Nephron progenitor cell (in vitro differentiated cells): Measurements from ENCODE around the gene STARD3NL.

Experiments used
- DNase-seq: peaks from one replicate; pipeline ENCODE4 v3.0.0; 2021
- H3K27ac Mint-ChIP-seq: 2 replicates; pipeline ENCODE4 v1.8.0; 2021; ENCODE audit warnings: mild to moderate bottlenecking, moderate library complexity, mixed read lengths
- H3K27me3 Mint-ChIP-seq: 2 replicates; pipeline ENCODE4 v1.8.0; 2021; ENCODE audit warnings: mild to moderate bottlenecking, low read depth, mixed read lengths; ENCODE audit not compliant: poor library complexity
- H3K36me3 Mint-ChIP-seq: 2 replicates; pipeline ENCODE4 v1.8.0; 2021; ENCODE audit warnings: low read depth, mixed read lengths
- H3K4me1 Mint-ChIP-seq: 2 replicates; pipeline ENCODE4 v1.8.0; 2021; ENCODE audit warnings: mixed read lengths
- H3K4me3 Mint-ChIP-seq: 2 replicates; pipeline ENCODE4 v1.8.0; 2021; ENCODE audit warnings: mild to moderate bottlenecking, moderate library complexity, mixed read lengths
- H3K9me3 Mint-ChIP-seq: 2 replicates; pipeline ENCODE4 v1.8.0; 2021; ENCODE audit warnings: mild to moderate bottlenecking, moderate library complexity, mixed read lengths
- TF ChIP-seq, protein P1 (sequence below): fragments of 200-600 bp; sonication (generic); IDR thresholded peaks from 2 replicates; pipeline ENCODE4 v1.5.0; 2021; ENCODE audit warnings: antibody characterized with exemption

Gene STARD3NL

DNA sequence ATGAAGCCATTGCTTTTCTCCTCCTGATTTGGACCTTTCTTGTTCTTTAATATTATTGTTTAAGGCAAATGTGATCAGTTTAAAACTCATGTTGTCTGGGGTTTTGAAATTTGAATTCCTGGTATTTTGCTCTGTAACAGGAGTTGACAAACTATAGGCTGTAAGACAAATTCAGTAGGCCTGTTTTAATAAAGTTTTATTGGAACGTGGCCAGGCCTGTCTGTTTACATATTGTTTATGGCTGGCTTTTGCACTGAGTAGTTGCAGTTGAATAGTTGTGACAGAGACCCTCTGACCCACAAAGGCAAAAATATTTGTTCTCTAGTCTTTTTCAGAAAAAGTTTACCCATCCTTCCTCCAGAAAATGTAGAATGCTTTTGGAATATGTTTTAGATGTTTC is 29.8 kb downstream of the STARD3NL start:
- H3K4me3 Mint-ChIP-seq = no peak overlapping the region
- H3K27me3 Mint-ChIP-seq = no peaks in the 10 kb centered on the region
- no peaks in the 10 kb centered on the region for H3K4me1 Mint-ChIP-seq
- H3K36me3 Mint-ChIP-seq = peaks cover 59% of the 10 kb centered on the region
- TF ChIP-seq, protein P1, sequence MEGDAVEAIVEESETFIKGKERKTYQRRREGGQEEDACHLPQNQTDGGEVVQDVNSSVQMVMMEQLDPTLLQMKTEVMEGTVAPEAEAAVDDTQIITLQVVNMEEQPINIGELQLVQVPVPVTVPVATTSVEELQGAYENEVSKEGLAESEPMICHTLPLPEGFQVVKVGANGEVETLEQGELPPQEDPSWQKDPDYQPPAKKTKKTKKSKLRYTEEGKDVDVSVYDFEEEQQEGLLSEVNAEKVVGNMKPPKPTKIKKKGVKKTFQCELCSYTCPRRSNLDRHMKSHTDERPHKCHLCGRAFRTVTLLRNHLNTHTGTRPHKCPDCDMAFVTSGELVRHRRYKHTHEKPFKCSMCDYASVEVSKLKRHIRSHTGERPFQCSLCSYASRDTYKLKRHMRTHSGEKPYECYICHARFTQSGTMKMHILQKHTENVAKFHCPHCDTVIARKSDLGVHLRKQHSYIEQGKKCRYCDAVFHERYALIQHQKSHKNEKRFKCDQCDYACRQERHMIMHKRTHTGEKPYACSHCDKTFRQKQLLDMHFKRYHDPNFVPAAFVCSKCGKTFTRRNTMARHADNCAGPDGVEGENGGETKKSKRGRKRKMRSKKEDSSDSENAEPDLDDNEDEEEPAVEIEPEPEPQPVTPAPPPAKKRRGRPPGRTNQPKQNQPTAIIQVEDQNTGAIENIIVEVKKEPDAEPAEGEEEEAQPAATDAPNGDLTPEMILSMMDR = no peak
- peaks cover 13% of the 10 kb centered on the region for H3K9me3 Mint-ChIP-seq
- no peak for DNase-seq
- peak overlapping the region; percentile 31 for H3K27ac Mint-ChIP-seq

DNA sequence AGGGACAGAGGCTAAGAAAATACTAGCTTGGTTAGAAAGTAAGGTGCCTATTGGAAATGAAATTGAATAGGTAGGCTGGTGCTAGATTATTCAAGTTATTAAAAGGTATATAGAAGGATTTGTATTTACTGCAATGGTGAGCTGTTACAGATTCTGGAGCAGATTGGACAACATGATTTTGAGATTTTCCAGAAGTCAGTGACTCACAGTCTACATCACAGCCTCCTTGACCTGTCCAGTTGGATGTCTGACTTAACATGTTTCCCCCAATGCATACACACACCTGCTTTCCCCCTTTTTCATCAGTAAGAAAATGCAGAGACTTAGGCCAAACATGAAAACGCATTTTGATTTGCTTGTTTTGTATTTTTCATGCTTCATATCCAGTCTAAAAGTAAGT is 33.4 kb downstream of the STARD3NL start:
- no peak overlapping the region for H3K27ac Mint-ChIP-seq
- H3K4me1 Mint-ChIP-seq = peaks cover 6% of the 10 kb centered on the region
- TF ChIP-seq, protein P1 = no peak
- DNase-seq = no peak
- no peak overlapping the region for H3K4me3 Mint-ChIP-seq
- H3K27me3 Mint-ChIP-seq = no peaks in the 10 kb centered on the region
- H3K36me3 Mint-ChIP-seq = peaks cover 34% of the 10 kb centered on the region
- H3K9me3 Mint-ChIP-seq = no peaks in the 10 kb centered on the region

DNA sequence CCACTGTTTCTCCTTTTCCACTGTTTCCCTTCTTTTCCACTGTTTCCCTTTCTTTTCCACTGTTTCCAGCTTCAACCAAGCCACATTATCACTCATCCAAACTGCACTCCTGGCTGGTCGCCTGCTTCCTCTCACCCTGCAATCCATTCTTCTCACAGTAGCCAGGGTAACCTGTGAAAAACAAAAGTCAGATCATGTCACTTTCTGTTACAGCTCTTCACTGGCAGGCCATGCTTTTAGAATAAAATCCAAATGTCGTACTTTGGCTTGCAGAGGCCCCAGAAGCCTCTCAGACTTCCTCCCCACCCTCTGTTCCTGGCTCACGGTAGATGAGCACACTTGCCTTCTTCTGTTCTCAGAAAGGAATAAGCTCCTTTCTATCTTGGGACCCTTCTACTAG is 33.9 kb downstream of the STARD3NL start:
- Mint-ChIP-seq H3K4me3 (no peak overlapping the region), H3K27me3 (no peaks in the 10 kb centered on the region), H3K27ac (peak overlapping the region; percentile 47), H3K9me3 (no peaks in the 10 kb centered on the region), H3K4me1 (peaks cover 6% of the 10 kb centered on the region), H3K36me3 (peaks cover 34% of the 10 kb centered on the region)
- no peak for DNase-seq
- TF ChIP-seq, protein P1 = no peak

DNA sequence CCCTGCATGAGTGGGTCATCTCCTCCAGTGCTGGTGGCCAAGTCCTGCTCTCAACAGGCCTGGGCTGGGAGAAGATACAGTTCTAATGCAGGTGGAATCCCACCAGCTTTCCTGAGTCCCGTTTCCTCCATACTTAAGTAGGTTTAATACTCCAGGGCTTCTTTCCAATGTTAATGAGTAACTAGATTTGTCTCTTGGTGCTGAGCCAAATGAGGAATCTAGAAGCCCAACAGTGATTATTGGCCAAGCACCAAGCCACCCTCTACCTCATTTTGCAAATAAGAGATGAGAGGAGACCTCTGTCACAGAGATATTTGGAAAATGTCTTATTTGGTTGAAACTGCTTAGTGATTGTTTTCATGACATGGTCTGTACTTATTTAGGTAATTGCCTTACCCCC is 37.1 kb downstream of the STARD3NL start:
- Mint-ChIP-seq H3K9me3 (no peaks in the 10 kb centered on the region), H3K36me3 (peaks cover 27% of the 10 kb centered on the region), H3K4me3 (no peak overlapping the region), H3K27ac (peak overlapping the region; percentile 42), H3K27me3 (no peaks in the 10 kb centered on the region), H3K4me1 (peaks cover 6% of the 10 kb centered on the region)
- TF ChIP-seq, protein P1 = no peak
- DNase-seq = no peak

DNA sequence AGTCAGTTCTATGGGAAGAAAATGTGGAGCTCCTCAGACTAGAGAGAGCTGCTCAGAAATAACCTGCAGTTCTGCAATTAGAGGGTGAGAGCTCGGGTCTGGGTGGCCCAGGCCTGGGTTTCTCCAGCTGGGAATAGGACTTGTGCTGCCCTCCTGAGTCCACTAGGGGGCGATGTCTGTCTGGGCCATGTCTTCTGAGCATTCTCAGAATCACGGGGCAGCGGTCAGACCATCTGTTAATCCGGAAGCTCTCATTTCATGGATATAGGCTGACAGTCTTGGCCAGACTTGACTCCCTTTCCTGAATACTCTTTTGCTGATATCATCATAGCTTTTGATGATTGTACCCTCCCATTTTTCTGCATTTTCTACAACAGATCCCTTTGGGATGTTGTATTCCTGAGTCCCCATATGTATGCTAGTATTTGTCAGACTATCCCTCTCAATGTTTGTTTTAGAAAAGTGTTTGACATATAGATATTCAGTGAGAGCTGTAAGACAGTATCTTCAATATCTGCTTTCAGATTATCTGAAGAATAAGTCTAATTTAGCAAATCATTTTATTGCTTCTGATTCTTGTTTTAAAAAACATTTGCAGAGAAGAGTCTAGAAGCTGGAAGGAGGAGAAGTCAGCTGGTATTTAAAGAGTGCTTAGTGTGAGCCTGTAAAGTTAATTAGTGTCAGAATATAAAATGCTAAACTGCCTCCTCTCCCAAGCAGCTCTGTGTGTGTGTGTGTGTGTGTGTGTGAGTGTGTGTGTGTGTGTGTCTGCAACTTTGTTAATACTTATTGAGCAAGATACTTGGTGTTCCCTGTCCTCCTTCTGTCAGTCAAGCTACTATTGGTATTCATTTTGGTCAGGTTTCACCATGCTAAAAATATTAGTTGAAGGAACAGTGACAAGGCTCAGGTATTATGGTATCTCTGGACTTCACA is 38.0 kb downstream of the STARD3NL start:
- peaks cover 29% of the 10 kb centered on the region for H3K36me3 Mint-ChIP-seq
- no peak overlapping the region for H3K27ac Mint-ChIP-seq
- peak; percentile 77 for DNase-seq
- H3K9me3 Mint-ChIP-seq = no peaks in the 10 kb centered on the region
- peaks cover 6% of the 10 kb centered on the region for H3K4me1 Mint-ChIP-seq
- H3K27me3 Mint-ChIP-seq = no peaks in the 10 kb centered on the region
- H3K4me3 Mint-ChIP-seq = no peak overlapping the region
- TF ChIP-seq, protein P1 = peak; percentile 98

DNA sequence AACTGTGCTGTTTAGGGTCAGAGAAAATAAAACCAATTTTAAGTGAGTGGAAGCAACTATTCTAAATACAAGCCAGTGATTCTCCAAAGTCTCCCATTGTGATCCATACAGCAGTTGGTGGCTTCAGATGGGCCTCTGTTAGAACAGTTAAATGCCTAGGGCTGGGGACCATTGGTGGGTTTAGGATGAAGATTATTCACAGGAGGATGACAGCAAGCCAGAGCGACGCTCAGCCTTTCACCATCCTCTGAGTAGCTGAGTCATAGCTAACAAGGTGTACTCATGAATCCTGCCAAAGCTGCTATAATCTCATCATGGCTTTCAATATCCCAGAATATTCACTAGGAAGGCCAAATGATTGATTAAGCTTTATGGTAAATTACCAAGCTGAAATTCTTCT is 39.6 kb downstream of the STARD3NL start:
- Mint-ChIP-seq H3K4me1 (peaks cover 6% of the 10 kb centered on the region), H3K36me3 (peaks cover 33% of the 10 kb centered on the region), H3K9me3 (no peaks in the 10 kb centered on the region), H3K27me3 (no peaks in the 10 kb centered on the region), H3K27ac (no peak overlapping the region), H3K4me3 (no peak overlapping the region)
- no peak for DNase-seq
- TF ChIP-seq, protein P1 = no peak
